ENCODE data around the gene EEF2. TPM values are rescaled to one million over a fixed set of nuclear protein-coding genes. Genes with fewer than 3 reads are reported as not detected.
"Not testable (repeated sequence)": the region's sequence is repeated elsewhere in the genome, so short reads cannot be mapped to it uniquely, and the experiment has no call there.

The EEF2 gene
- total and polyA plus RNA-seq, 2 donors (not counting 1 experiment from before 2014, with no cell fraction given), result 1,449 to 3,167 TPM

DNA sequence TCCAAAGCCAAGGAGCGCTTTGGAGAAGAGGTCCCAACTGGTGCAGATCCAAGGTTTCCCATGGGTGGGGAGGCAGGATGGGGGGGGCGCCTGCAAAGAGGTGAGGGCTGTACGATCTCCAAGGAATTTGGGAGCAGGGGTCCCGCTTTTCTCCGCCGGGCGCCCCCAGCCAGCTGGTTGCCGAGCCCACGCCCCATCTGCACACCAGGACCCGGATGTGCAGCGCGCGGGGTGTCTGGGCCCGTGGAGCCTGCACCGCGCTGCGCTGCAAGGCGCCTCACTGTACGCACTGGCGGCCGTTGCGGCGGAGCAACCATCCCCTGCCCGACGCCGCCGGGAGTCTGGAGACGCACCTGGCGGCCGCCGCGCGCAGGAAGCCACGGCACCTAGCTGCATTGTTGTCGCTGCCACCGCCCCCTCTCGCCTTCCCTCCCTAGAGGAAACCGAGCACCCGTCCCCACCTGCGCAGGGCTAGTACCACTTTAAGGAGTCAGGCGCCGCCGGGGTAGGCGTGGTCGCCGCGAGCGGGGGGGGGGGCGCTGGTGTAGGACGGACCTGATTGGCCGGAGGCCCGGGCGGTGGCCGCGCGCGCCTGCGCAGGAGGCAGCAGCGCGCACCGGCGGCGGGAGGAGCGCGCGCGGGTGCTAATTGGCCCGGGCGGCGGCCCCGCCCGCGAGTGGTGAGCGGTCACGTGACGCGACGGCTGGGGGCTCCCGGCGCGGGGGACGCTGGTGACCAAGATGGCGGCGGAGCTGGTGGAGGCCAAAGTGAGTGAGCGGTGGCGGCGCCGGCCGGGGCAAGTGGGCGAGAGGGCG, 22.0 kb upstream of the EEF2 start, which contains the start of gene PIAS4:
PIAS4 (plus strand) TSS at position 716 of the 815 bp plus-strand sequence; CDS start at position 741, 25 bp downstream.
- DNase-seq (peak; percentile 98), ATAC-seq (ENCODE audit: low read depth) (peak; percentile 86)
- CTCF ChIA-PET, result interaction anchor here (0.5 to 3.3 kb wide), 9 partner anchors 16 to 528 kb away, joined by 3 to 22 read pairs (median 7); partner anchors contain the start of gene EEF2
- H3K79me2 ChIP-seq (ENCODE audit: control insufficient read depth, insufficient read depth, low read length), result peaks cover 53% of the 10 kb centered on the region
- peak within 1 kb of the TSS; percentile 87 for H2AFZ ChIP-seq (ENCODE audit: insufficient read depth, low read depth, low read length, poor library complexity, severe bottlenecking)
- under 1% methylated on average over 89 of the region's 91 CpGs for WGBS (ENCODE audit: insufficient coverage)
- H3K9me3 Mint-ChIP-seq (ENCODE audit: insufficient read depth), result no peaks in the 10 kb centered on the region
- peak within 1 kb of the TSS; percentile 93 for H3K4me3 Mint-ChIP-seq
- TF ChIP-seq EZH2 (IDR thresholded peaks at IDR 0.05; ENCODE audit: borderline replicate concordance, insufficient read depth, low read depth, low read length, poor library complexity, severe bottlenecking), result no peak
- TF ChIP-seq, protein P1, sequence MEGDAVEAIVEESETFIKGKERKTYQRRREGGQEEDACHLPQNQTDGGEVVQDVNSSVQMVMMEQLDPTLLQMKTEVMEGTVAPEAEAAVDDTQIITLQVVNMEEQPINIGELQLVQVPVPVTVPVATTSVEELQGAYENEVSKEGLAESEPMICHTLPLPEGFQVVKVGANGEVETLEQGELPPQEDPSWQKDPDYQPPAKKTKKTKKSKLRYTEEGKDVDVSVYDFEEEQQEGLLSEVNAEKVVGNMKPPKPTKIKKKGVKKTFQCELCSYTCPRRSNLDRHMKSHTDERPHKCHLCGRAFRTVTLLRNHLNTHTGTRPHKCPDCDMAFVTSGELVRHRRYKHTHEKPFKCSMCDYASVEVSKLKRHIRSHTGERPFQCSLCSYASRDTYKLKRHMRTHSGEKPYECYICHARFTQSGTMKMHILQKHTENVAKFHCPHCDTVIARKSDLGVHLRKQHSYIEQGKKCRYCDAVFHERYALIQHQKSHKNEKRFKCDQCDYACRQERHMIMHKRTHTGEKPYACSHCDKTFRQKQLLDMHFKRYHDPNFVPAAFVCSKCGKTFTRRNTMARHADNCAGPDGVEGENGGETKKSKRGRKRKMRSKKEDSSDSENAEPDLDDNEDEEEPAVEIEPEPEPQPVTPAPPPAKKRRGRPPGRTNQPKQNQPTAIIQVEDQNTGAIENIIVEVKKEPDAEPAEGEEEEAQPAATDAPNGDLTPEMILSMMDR (IDR thresholded peaks at IDR 0.05), result no peak
- H4K20me1 ChIP-seq (ENCODE audit: control insufficient read depth, insufficient read depth, low read length, poor library complexity, severe bottlenecking), result peaks cover 44% of the 10 kb centered on the region
- H3K4me2 ChIP-seq (replicated peaks; ENCODE audit: low read depth, low read length, poor library complexity, severe bottlenecking), result peak within 1 kb of the TSS; percentile 98
- POLR2A ChIA-PET, result interaction anchor here (0.5 to 2.1 kb wide), 13 partner anchors 10 to 731 kb away, joined by 3 to 13 read pairs (median 5); partner anchors contain the start of gene EEF2
- no peaks in the 10 kb centered on the region for H3K27me3 ChIP-seq (replicated peaks in 1 of 4; ENCODE audit: control extremely low read depth in 1 of 4, control insufficient read depth in 3 of 4, insufficient read depth in 4 of 4, low read length in 3 of 4)
- peaks cover 0 to 2% of the 10 kb centered on the region in 2 experiments for H3K36me3 ChIP-seq (replicated peaks in 1 of 2; ENCODE audit: control extremely low read depth in 1 of 2, control insufficient read depth in 1 of 2, extremely low read depth in 1 of 2, insufficient read depth in 2 of 2, low read length in 1 of 2)
- H3K27me3 Mint-ChIP-seq, result no peaks in the 10 kb centered on the region
- H3K9ac ChIP-seq (ENCODE audit: low read length), result peak within 1 kb of the TSS; percentile 85
- peak within 1 kb of the TSS; percentile 55 to 71 for H3K27ac ChIP-seq (ENCODE audit: low read length in 2 of 2)
- H3K4me3 ChIP-seq (ENCODE audit: control extremely low read depth in 1 of 5, extremely low read depth in 1 of 5, insufficient read depth in 1 of 5, low read depth in 2 of 5, low read length in 4 of 5), result peak within 1 kb of the TSS; percentile 27 to 84 (median 74)
- H3K4me1 ChIP-seq (ENCODE audit: control insufficient read depth in 2 of 2, insufficient read depth in 2 of 2, low read length in 2 of 2), result peaks cover 14 to 35% of the 10 kb centered on the region in 2 donors
- H3K27ac Mint-ChIP-seq, result peak within 1 kb of the TSS; percentile 92
- intact Hi-C loops (cut with micrococcal nuclease), result loop anchor here (1.0 to 5.0 kb wide), 6 partner anchors 17 to 500 kb away; partner anchors contain the start of genes ANKRD24, EEF2, FZR1 and MAP2K2
- no peaks in the 10 kb centered on the region for H3K9me3 ChIP-seq (ENCODE audit: control extremely low read depth in 1 of 3, control insufficient read depth in 2 of 3, insufficient read depth in 1 of 3, low read length in 2 of 3)
- H3K4me1 Mint-ChIP-seq, result peaks cover 33% of the 10 kb centered on the region

DNA sequence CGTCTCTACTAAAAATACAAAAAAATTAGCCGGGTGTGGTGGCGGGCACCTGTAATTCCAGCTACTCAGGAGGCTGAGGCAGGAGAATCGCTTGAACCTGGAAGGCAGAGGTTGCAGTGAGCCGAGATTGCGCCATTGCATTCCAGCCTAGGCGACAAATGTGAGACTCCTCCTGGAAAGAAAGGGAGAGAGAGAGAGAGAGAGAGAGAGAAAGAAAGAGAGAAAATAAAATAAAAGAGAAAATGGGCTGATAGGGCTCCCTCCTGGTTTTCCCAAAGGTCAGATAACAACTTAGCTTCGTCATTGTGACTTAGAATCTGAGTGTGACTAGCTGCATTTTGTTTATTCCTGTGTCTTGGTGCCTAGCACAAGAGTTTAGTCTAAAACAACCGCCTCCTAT, 20.2 kb upstream of the EEF2 start:
- CTCF ChIA-PET, result interaction anchor here (1.4 to 3.3 kb wide), 4 partner anchors 8 to 134 kb away, joined by 6 to 22 read pairs (median 16); partner anchors contain the start of gene EEF2
- 99% methylated on average over 7 of the region's 9 CpGs for WGBS (ENCODE audit: insufficient coverage)

DNA sequence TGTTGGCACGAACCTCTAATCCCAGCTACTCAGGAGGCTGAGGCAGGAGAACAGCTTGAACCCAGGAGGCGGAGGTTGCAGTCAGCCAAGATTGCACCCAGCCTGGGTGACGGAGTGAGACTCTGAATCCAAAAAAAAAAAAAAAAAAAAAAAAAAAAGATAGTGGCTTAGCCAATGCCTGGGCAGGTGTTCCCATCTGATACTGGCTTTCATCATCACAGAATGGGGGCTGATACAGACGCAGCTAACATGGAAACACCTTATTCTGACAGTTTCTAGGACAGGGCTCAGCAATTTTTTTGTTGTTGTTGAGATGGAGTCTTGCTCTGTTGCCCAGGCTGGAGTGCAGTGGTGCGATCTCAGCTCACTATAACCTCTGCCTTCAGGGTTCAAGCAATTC, 15.5 kb upstream of the EEF2 start:
- H3K9me3 ChIP-seq (ENCODE audit: control extremely low read depth in 1 of 3, control insufficient read depth in 2 of 3, insufficient read depth in 1 of 3, low read length in 2 of 3); ATAC-seq (ENCODE audit: low read depth); H3K4me2 ChIP-seq (replicated peaks; ENCODE audit: low read depth, low read length, poor library complexity, severe bottlenecking); H3K9me3 Mint-ChIP-seq (ENCODE audit: insufficient read depth); intact Hi-C loops (cut with micrococcal nuclease); H3K4me1 Mint-ChIP-seq; H3K4me3 Mint-ChIP-seq; H3K9ac ChIP-seq (ENCODE audit: low read length); H3K27me3 Mint-ChIP-seq; H2AFZ ChIP-seq (ENCODE audit: insufficient read depth, low read depth, low read length, poor library complexity, severe bottlenecking); H3K79me2 ChIP-seq (ENCODE audit: control insufficient read depth, insufficient read depth, low read length); H3K36me3 ChIP-seq (replicated peaks in 1 of 2; ENCODE audit: control extremely low read depth in 1 of 2, control insufficient read depth in 1 of 2, extremely low read depth in 1 of 2, insufficient read depth in 2 of 2, low read length in 1 of 2); H3K4me3 ChIP-seq (ENCODE audit: control extremely low read depth in 1 of 5, extremely low read depth in 1 of 5, insufficient read depth in 1 of 5, low read depth in 2 of 5, low read length in 4 of 5); DNase-seq; H3K27me3 ChIP-seq (replicated peaks in 1 of 4; ENCODE audit: control extremely low read depth in 1 of 4, control insufficient read depth in 3 of 4, insufficient read depth in 4 of 4, low read length in 3 of 4); H4K20me1 ChIP-seq (ENCODE audit: control insufficient read depth, insufficient read depth, low read length, poor library complexity, severe bottlenecking); H3K27ac ChIP-seq (ENCODE audit: low read length in 2 of 2); H3K27ac Mint-ChIP-seq; H3K4me1 ChIP-seq (ENCODE audit: control insufficient read depth in 2 of 2, insufficient read depth in 2 of 2, low read length in 2 of 2): not testable (repeated sequence)
- CTCF ChIA-PET, result interaction anchor here (1.4 to 2.4 kb wide), 2 partner anchors 13 to 139 kb away, joined by 5 to 8 read pairs; no protein-coding TSS in a partner anchor
- POLR2A ChIA-PET, result interaction anchor here (0.7 to 0.8 kb wide), 2 partner anchors 16 to 65 kb away, joined by 9 to 14 read pairs; partner anchors contain the start of gene EEF2
- WGBS (ENCODE audit: insufficient coverage), result 100% methylated on average over 3 of the region's 5 CpGs

More for the DNA sequence above, 20.2 kb upstream of the EEF2 start:
- not testable (repeated sequence) for H3K9me3 ChIP-seq (ENCODE audit: control extremely low read depth in 1 of 3, control insufficient read depth in 2 of 3, insufficient read depth in 1 of 3, low read length in 2 of 3); H3K9ac ChIP-seq (ENCODE audit: low read length); H3K4me3 ChIP-seq (ENCODE audit: control extremely low read depth in 1 of 5, extremely low read depth in 1 of 5, insufficient read depth in 1 of 5, low read depth in 2 of 5, low read length in 4 of 5); H3K27me3 Mint-ChIP-seq; DNase-seq; H3K4me3 Mint-ChIP-seq; ATAC-seq (ENCODE audit: low read depth); H2AFZ ChIP-seq (ENCODE audit: insufficient read depth, low read depth, low read length, poor library complexity, severe bottlenecking); H3K27ac Mint-ChIP-seq; H3K36me3 ChIP-seq (replicated peaks in 1 of 2; ENCODE audit: control extremely low read depth in 1 of 2, control insufficient read depth in 1 of 2, extremely low read depth in 1 of 2, insufficient read depth in 2 of 2, low read length in 1 of 2); H3K27ac ChIP-seq (ENCODE audit: low read length in 2 of 2); H3K4me2 ChIP-seq (replicated peaks; ENCODE audit: low read depth, low read length, poor library complexity, severe bottlenecking); H3K9me3 Mint-ChIP-seq (ENCODE audit: insufficient read depth); H3K27me3 ChIP-seq (replicated peaks in 1 of 4; ENCODE audit: control extremely low read depth in 1 of 4, control insufficient read depth in 3 of 4, insufficient read depth in 4 of 4, low read length in 3 of 4)
- H3K4me1 Mint-ChIP-seq, result peaks cover 24% of the 10 kb centered on the region
- Histone ChIP-seq H3K4me1 (ENCODE audit: control insufficient read depth in 2 of 2, insufficient read depth in 2 of 2, low read length in 2 of 2) (peaks cover 14 to 29% of the 10 kb centered on the region in 2 donors), H3K79me2 (ENCODE audit: control insufficient read depth, insufficient read depth, low read length) (peaks cover 35% of the 10 kb centered on the region), H4K20me1 (ENCODE audit: control insufficient read depth, insufficient read depth, low read length, poor library complexity, severe bottlenecking) (peaks cover 26% of the 10 kb centered on the region)
- POLR2A ChIA-PET, result interaction anchor here (0.6 to 1.2 kb wide), 3 partner anchors 11 to 57 kb away, joined by 3 to 5 read pairs (median 4); no protein-coding TSS in a partner anchor
- intact Hi-C loops (cut with micrococcal nuclease), result loop anchor here (5.0 kb wide), 1 partner anchor 498 kb away; the partner anchor contains the start of gene FZR1
